Measurements from ENCODE around the gene VWA2.

The VWA2 gene

DNA sequence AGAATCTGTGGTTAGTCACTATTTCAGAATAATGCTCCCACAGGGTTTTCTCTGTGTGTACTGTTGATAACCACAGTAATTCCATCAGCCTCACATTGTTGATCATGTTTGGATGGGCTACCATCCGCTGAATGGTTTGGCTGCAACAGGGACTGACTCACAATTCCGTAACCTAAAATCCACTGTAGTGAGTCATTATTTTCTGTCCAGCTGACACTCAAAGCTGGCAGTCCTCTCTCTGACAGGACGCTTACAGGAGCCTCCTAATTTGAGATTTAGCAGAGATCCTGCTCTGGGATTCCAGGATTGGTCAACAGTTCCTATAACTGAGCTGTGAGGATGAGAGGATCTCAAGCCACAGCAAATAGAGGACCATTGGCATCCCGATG lies 32.7 kb downstream of the VWA2 start:
- WGBS, 2 donors (ENCODE audit: extremely low coverage in 2 of 2, insufficient read length in 2 of 2, insufficient replicate concordance in 1 of 2): no CpG with 5 or more reads among the region's 4 CpGs
- H3K18ac ChIP-seq (ENCODE audit: low read length): no peak overlapping the region
- no peak overlapping the region for H3K14ac ChIP-seq (ENCODE audit: low read length)
- no peak overlapping the region for H3K9ac ChIP-seq (ENCODE audit: low read depth, low read length, poor library complexity)
- no peak overlapping the region for H2AFZ ChIP-seq (ENCODE audit: low read length)
- no peak overlapping the region for H2BK5ac ChIP-seq (ENCODE audit: low read length)
- no peak overlapping the region for H3K4ac ChIP-seq (ENCODE audit: low read length)
- no peak overlapping the region for H2AK5ac ChIP-seq (ENCODE audit: low read depth, low read length)
- H2BK12ac ChIP-seq (ENCODE audit: low read length): no peak overlapping the region
- H3K9me3 ChIP-seq (replicated peaks in 1 of 2; ENCODE audit: control insufficient read depth in 2 of 2, insufficient read depth in 1 of 2, low read depth in 1 of 2, low read length in 2 of 2): no peaks in the 10 kb centered on the region
- DNase-seq (ENCODE audit: low spot score): no peak
- H4K91ac ChIP-seq (ENCODE audit: low read depth, low read length, poor library complexity): no peak overlapping the region
- H3K27ac ChIP-seq (replicated peaks; ENCODE audit: low read length): no peak overlapping the region
- H2BK15ac ChIP-seq (ENCODE audit: low read length): no peak overlapping the region
- no peak overlapping the region for H3K4me3 ChIP-seq (ENCODE audit: low read length in 2 of 2)
- H3K23ac ChIP-seq (ENCODE audit: low read depth, low read length, poor library complexity): no peak overlapping the region
- H4K8ac ChIP-seq (ENCODE audit: low read depth, low read length): no peak overlapping the region
- no peaks in the 10 kb centered on the region for H3K4me1 ChIP-seq (ENCODE audit: control insufficient read depth in 2 of 2, insufficient read depth in 1 of 2, low read depth in 1 of 2, low read length in 2 of 2)
- no peaks in the 10 kb centered on the region for H3K79me1 ChIP-seq (ENCODE audit: low read depth, low read length)
- H3K4me2 ChIP-seq (ENCODE audit: insufficient read depth, low read length, poor library complexity, severe bottlenecking): no peak overlapping the region
- H3K27me3 ChIP-seq (ENCODE audit: control insufficient read depth in 3 of 3, insufficient read depth in 3 of 3, low read depth in 1 of 3, low read length in 3 of 3): peaks cover 0 to 41% (median 0%) of the 10 kb centered on the region in 3 experiments
- H3K36me3 ChIP-seq (replicated peaks in 1 of 2; ENCODE audit: control insufficient read depth in 2 of 2, insufficient read depth in 2 of 2, low read length in 2 of 2): no peaks in the 10 kb centered on the region
- no peak overlapping the region for H2BK120ac ChIP-seq (ENCODE audit: low read depth, low read length)

DNA sequence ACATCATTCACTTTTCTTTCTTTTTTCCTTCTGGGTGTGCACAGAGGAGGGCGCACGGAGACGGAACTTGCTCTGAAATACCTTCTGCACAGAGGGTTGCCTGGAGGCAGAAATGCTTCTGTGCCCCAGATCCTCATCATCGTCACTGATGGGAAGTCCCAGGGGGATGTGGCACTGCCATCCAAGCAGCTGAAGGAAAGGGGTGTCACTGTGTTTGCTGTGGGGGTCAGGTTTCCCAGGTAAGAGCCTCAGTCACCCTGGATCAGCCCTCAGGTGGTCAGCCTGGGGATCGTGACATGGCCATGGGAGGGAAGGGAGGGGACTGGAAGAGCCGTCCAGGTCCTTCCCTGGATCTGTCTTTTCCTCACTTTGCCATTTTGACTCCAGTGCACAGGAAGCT lies 33.6 kb downstream of the VWA2 start:
- no peaks in the 10 kb centered on the region for H3K9me3 ChIP-seq (replicated peaks in 1 of 2; ENCODE audit: control insufficient read depth in 2 of 2, insufficient read depth in 1 of 2, low read depth in 1 of 2, low read length in 2 of 2)
- no peak overlapping the region for H4K91ac ChIP-seq (ENCODE audit: low read depth, low read length, poor library complexity)
- H3K4me1 ChIP-seq (ENCODE audit: control insufficient read depth in 2 of 2, insufficient read depth in 1 of 2, low read depth in 1 of 2, low read length in 2 of 2): no peaks in the 10 kb centered on the region
- no peak overlapping the region for H2AK5ac ChIP-seq (ENCODE audit: low read depth, low read length)
- H2BK12ac ChIP-seq (ENCODE audit: low read length): no peak overlapping the region
- no peak overlapping the region for H4K8ac ChIP-seq (ENCODE audit: low read depth, low read length)
- no peak overlapping the region for H3K4ac ChIP-seq (ENCODE audit: low read length)
- no peak overlapping the region for H2BK15ac ChIP-seq (ENCODE audit: low read length)
- no peak overlapping the region for H3K27ac ChIP-seq (replicated peaks; ENCODE audit: low read length)
- peaks cover 0 to 45% (median 0%) of the 10 kb centered on the region in 3 experiments for H3K27me3 ChIP-seq (ENCODE audit: control insufficient read depth in 3 of 3, insufficient read depth in 3 of 3, low read depth in 1 of 3, low read length in 3 of 3)
- no peak overlapping the region for H3K9ac ChIP-seq (ENCODE audit: low read depth, low read length, poor library complexity)
- no peak overlapping the region for H3K14ac ChIP-seq (ENCODE audit: low read length)
- H2BK5ac ChIP-seq (ENCODE audit: low read length): no peak overlapping the region
- H3K23ac ChIP-seq (ENCODE audit: low read depth, low read length, poor library complexity): no peak overlapping the region
- no peaks in the 10 kb centered on the region for H3K79me1 ChIP-seq (ENCODE audit: low read depth, low read length)
- H3K36me3 ChIP-seq (replicated peaks in 1 of 2; ENCODE audit: control insufficient read depth in 2 of 2, insufficient read depth in 2 of 2, low read length in 2 of 2): no peaks in the 10 kb centered on the region
- H3K18ac ChIP-seq (ENCODE audit: low read length): no peak overlapping the region
- H3K4me2 ChIP-seq (ENCODE audit: insufficient read depth, low read length, poor library complexity, severe bottlenecking): no peak overlapping the region
- H2AFZ ChIP-seq (ENCODE audit: low read length): no peak overlapping the region
- H2BK120ac ChIP-seq (ENCODE audit: low read depth, low read length): no peak overlapping the region
- WGBS, 2 donors (ENCODE audit: extremely low coverage in 2 of 2, insufficient read length in 2 of 2, insufficient replicate concordance in 1 of 2): no CpG with 5 or more reads among the region's 6 CpGs
- no peak overlapping the region for H3K4me3 ChIP-seq (ENCODE audit: low read length in 2 of 2)
- DNase-seq (ENCODE audit: low spot score): no peak

DNA sequence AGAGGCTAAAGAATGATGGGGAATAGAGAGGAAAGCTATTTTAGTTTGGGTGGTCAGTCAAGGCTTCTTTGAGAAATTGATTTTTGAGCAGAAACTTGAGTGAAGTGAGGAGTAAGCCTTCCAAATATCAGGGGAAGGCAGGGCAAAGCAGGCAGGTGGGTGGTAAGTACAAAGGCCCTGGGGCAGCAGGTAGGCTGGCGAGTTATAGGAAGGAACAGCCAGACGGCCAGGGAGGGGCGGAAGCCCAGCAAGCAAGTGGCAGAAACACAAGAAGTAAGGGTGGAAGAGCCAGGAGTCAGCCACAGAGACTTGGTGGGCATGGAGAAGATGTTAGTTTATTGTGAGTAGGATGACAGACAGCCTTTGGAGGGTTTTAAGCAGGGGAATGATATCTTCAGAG lies 34.9 kb downstream of the VWA2 start:
- Histone ChIP-seq H3K4me2 (ENCODE audit: insufficient read depth, low read length, poor library complexity, severe bottlenecking) (no peak overlapping the region), H3K4ac (ENCODE audit: low read length) (no peak overlapping the region), H2AK5ac (ENCODE audit: low read depth, low read length) (no peak overlapping the region), H2BK5ac (ENCODE audit: low read length) (no peak overlapping the region), H3K79me1 (ENCODE audit: low read depth, low read length) (no peaks in the 10 kb centered on the region), H3K27ac (replicated peaks; ENCODE audit: low read length) (no peak overlapping the region), H4K91ac (ENCODE audit: low read depth, low read length, poor library complexity) (no peak overlapping the region), H2BK12ac (ENCODE audit: low read length) (no peak overlapping the region), H2BK15ac (ENCODE audit: low read length) (no peak overlapping the region), H3K14ac (ENCODE audit: low read length) (no peak overlapping the region), H4K8ac (ENCODE audit: low read depth, low read length) (no peak overlapping the region), H3K36me3 (replicated peaks in 1 of 2; ENCODE audit: control insufficient read depth in 2 of 2, insufficient read depth in 2 of 2, low read length in 2 of 2) (no peaks in the 10 kb centered on the region), H3K9me3 (replicated peaks in 1 of 2; ENCODE audit: control insufficient read depth in 2 of 2, insufficient read depth in 1 of 2, low read depth in 1 of 2, low read length in 2 of 2) (no peaks in the 10 kb centered on the region), H2BK120ac (ENCODE audit: low read depth, low read length) (no peak overlapping the region), H3K18ac (ENCODE audit: low read length) (no peak overlapping the region), H3K27me3 (ENCODE audit: control insufficient read depth in 3 of 3, insufficient read depth in 3 of 3, low read depth in 1 of 3, low read length in 3 of 3) (peaks cover 0 to 52% (median 0%) of the 10 kb centered on the region in 3 experiments), H3K4me1 (ENCODE audit: control insufficient read depth in 2 of 2, insufficient read depth in 1 of 2, low read depth in 1 of 2, low read length in 2 of 2) (no peaks in the 10 kb centered on the region), H3K23ac (ENCODE audit: low read depth, low read length, poor library complexity) (no peak overlapping the region), H3K4me3 (ENCODE audit: low read length in 2 of 2) (no peak overlapping the region), H2AFZ (ENCODE audit: low read length) (no peak overlapping the region), H3K9ac (ENCODE audit: low read depth, low read length, poor library complexity) (no peak overlapping the region)
- DNase-seq (ENCODE audit: low spot score): no peak
- no CpG with 5 or more reads among the region's 3 CpGs for WGBS, 2 donors (ENCODE audit: extremely low coverage in 2 of 2, insufficient read length in 2 of 2, insufficient replicate concordance in 1 of 2)

DNA sequence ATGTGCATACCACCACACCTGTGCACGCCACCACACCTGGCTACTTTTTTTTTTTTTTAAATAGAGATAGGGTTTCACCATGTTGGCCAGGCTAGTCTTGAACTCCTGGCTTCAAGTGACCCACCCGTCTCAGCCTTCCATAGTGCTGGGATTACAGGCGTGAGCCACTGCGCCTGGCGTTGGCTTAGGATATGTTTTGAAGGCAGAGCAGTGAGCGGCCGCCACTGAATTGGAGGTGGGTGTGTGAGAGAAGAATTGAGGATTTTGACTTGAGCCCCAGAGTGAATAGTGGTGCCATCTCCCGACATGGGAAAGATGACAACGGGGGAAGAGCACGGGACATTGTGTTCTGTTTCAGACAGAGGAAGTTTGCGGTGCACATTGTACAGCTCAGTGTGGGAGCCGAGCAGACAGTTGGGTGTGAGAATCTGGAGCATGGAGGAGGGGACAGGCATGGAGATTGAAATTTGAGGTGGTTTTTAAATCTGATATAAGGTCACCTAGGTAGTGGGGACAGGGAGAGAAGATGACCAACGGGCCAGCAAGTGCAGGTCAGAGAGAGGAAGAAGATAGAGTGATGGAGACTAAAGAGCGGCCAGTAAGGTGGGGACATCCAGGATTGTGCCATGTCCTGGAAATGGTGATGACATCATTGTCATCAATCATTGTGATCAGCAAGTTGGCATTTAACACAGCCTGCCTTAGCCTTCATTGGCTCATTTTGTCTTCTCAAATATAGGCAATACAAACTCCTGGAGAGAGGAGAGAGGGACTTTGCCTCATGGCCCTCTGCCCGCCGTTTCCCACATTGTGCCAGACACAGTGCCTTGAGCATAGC lies 35.8 kb downstream of the VWA2 start:
- H2BK15ac ChIP-seq (ENCODE audit: low read length): no peak overlapping the region
- H3K4ac ChIP-seq (ENCODE audit: low read length): no peak overlapping the region
- H3K79me1 ChIP-seq (ENCODE audit: low read depth, low read length): no peaks in the 10 kb centered on the region
- no peak overlapping the region for H4K8ac ChIP-seq (ENCODE audit: low read depth, low read length)
- no peak overlapping the region for H3K14ac ChIP-seq (ENCODE audit: low read length)
- H3K4me3 ChIP-seq (ENCODE audit: low read length in 2 of 2): no peak overlapping the region
- no peak overlapping the region for H3K27ac ChIP-seq (replicated peaks; ENCODE audit: low read length)
- no peak overlapping the region for H2BK12ac ChIP-seq (ENCODE audit: low read length)
- DNase-seq (ENCODE audit: low spot score): no peak
- no peaks in the 10 kb centered on the region for H3K36me3 ChIP-seq (replicated peaks in 1 of 2; ENCODE audit: control insufficient read depth in 2 of 2, insufficient read depth in 2 of 2, low read length in 2 of 2)
- H2BK120ac ChIP-seq (ENCODE audit: low read depth, low read length): no peak overlapping the region
- H3K4me2 ChIP-seq (ENCODE audit: insufficient read depth, low read length, poor library complexity, severe bottlenecking): no peak overlapping the region
- no peak overlapping the region for H2BK5ac ChIP-seq (ENCODE audit: low read length)
- no peak overlapping the region for H2AK5ac ChIP-seq (ENCODE audit: low read depth, low read length)
- no peak overlapping the region for H2AFZ ChIP-seq (ENCODE audit: low read length)
- no peak overlapping the region for H3K18ac ChIP-seq (ENCODE audit: low read length)
- WGBS, 2 donors (ENCODE audit: extremely low coverage in 2 of 2, insufficient read length in 2 of 2, insufficient replicate concordance in 1 of 2): no CpG with 5 or more reads among the region's 16 CpGs
- no peaks in the 10 kb centered on the region for H3K9me3 ChIP-seq (replicated peaks in 1 of 2; ENCODE audit: control insufficient read depth in 2 of 2, insufficient read depth in 1 of 2, low read depth in 1 of 2, low read length in 2 of 2)
- no peak overlapping the region for H3K23ac ChIP-seq (ENCODE audit: low read depth, low read length, poor library complexity)
- H3K9ac ChIP-seq (ENCODE audit: low read depth, low read length, poor library complexity): no peak overlapping the region
- H4K91ac ChIP-seq (ENCODE audit: low read depth, low read length, poor library complexity): no peak overlapping the region
- H3K4me1 ChIP-seq (ENCODE audit: control insufficient read depth in 2 of 2, insufficient read depth in 1 of 2, low read depth in 1 of 2, low read length in 2 of 2): no peaks in the 10 kb centered on the region
- peaks cover 0 to 58% (median 0%) of the 10 kb centered on the region in 3 experiments for H3K27me3 ChIP-seq (ENCODE audit: control insufficient read depth in 3 of 3, insufficient read depth in 3 of 3, low read depth in 1 of 3, low read length in 3 of 3)
